Activated CD8-positive, alpha-beta T cell treated with anti-CD3 and anti-CD28 coated beads for 36 hours (primary cell): ENCODE results near the gene FOXL3. TPM values are rescaled to one million over a fixed set of nuclear protein-coding genes. Genes with fewer than 3 reads are reported as not detected.

Experiments
- ATAC-seq: fragments of 200-7000 bp; cut with Tn5 transposase; one replicate; pipeline ENCODE4 v1.10.0; 2021; ENCODE audit warnings: mild to moderate bottlenecking, moderate library complexity
- CTCF ChIA-PET: fragments of 350-600 bp; sonication (Branson Sonifier 250); formaldehyde crosslinking; loops from one replicate; lab custom pipeline; 2021; ENCODE audit warnings: antibody characterized with exemption; lab: Charles Lee
- POLR2A ChIA-PET: fragments of 350-600 bp; sonication (Branson Sonifier 250); formaldehyde crosslinking; loops from one replicate; lab custom pipeline; 2021; ENCODE audit warnings: antibody characterized with exemption; lab: Charles Lee
- DNase-seq: peaks from one replicate; pipeline ENCODE4 v3.0.0-alpha.2; 2020
- H3K27ac Mint-ChIP-seq: one replicate; pipeline ENCODE4 v1.8.0; 2021; ENCODE audit warnings: mild to moderate bottlenecking, mixed read lengths
- H3K27me3 Mint-ChIP-seq: one replicate; pipeline ENCODE4 v1.8.0; 2021; ENCODE audit warnings: mixed read lengths
- H3K36me3 Mint-ChIP-seq: one replicate; pipeline ENCODE4 v1.8.0; 2021; ENCODE audit warnings: low read depth, mixed read lengths
- H3K4me1 Mint-ChIP-seq: one replicate; pipeline ENCODE4 v1.8.0; 2021; ENCODE audit warnings: low read depth, mixed read lengths
- H3K4me3 Mint-ChIP-seq: one replicate; pipeline ENCODE4 v1.8.0; 2021; ENCODE audit warnings: mild to moderate bottlenecking, moderate library complexity, mixed read lengths
- H3K9me3 Mint-ChIP-seq: one replicate; pipeline ENCODE4 v1.8.0; 2021; ENCODE audit warnings: mixed read lengths
- intact Hi-C: fragments of 100-400 bp; cut with micrococcal nuclease; formaldehyde crosslinking; loops from one replicate; pipeline ENCODE4 v1.10.0; 2022
- total RNA-seq, 2 experiments: library from RNA; stranded (reverse); gene quantifications; one replicate each; pipeline ENCODE4 v1.2.3, GENCODE V29; 2021
- TF ChIP-seq, protein P1 (sequence below): fragments of 200-600 bp; IDR thresholded peaks from one replicate; pipeline ENCODE4 v1.8.0; 2022; ENCODE audit warnings: antibody characterized with exemption, mild to moderate bottlenecking

Gene FOXL3
- total RNA-seq, 2 experiments from 2014 or later: not detected

DNA sequence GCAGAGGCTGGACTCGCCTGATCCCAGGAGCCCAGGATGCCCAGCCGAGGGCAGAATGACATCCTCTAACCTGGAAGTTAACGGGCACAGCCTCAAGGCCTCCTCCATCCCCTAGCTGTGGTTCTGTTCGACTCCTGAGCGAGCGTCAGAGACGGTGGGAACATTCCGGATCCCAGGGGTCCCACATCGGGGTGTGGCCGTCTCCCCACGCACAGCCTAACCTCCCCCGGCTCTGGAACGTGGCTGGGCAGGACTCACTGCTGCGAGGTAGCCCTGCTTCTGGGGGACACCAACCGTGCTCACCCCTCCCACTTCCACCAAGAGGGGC is 8.4 kb downstream of the FOXL3 start:
- Mint-ChIP-seq H3K27me3 (peaks cover 7% of the 10 kb centered on the region), H3K27ac (no peak overlapping the region), H3K4me3 (no peak overlapping the region), H3K36me3 (no peaks in the 10 kb centered on the region), H3K9me3 (no peaks in the 10 kb centered on the region), H3K4me1 (no peaks in the 10 kb centered on the region)
- ATAC-seq (no peak), DNase-seq (no peak)
- TF ChIP-seq, protein P1, sequence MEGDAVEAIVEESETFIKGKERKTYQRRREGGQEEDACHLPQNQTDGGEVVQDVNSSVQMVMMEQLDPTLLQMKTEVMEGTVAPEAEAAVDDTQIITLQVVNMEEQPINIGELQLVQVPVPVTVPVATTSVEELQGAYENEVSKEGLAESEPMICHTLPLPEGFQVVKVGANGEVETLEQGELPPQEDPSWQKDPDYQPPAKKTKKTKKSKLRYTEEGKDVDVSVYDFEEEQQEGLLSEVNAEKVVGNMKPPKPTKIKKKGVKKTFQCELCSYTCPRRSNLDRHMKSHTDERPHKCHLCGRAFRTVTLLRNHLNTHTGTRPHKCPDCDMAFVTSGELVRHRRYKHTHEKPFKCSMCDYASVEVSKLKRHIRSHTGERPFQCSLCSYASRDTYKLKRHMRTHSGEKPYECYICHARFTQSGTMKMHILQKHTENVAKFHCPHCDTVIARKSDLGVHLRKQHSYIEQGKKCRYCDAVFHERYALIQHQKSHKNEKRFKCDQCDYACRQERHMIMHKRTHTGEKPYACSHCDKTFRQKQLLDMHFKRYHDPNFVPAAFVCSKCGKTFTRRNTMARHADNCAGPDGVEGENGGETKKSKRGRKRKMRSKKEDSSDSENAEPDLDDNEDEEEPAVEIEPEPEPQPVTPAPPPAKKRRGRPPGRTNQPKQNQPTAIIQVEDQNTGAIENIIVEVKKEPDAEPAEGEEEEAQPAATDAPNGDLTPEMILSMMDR: no peak
- ChIA-PET CTCF (no interaction called here), POLR2A (no interaction called here)
- intact Hi-C loops: no loop called here

DNA sequence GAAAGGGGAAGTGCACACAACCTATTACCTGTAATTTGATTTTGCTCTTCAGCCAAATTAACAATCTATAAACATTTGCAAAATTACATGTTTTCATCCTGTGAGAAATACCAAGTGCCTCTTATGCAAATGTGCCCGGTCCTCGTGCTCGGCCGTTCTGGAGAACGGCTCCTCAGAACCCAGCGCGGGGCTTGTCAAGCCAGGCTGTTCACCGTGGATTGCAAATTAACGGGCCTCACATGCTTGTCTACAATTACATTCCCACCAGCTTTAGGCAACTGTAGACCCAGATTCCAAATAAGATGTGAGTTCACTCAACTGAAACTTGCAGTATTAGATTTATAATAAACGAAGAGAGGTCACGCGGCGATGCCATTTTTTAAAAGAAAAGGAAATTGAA is 8.8 kb downstream of the FOXL3 start:
- Mint-ChIP-seq H3K27me3 (peaks cover 7% of the 10 kb centered on the region), H3K4me1 (no peaks in the 10 kb centered on the region), H3K27ac (no peak overlapping the region), H3K36me3 (no peaks in the 10 kb centered on the region), H3K9me3 (no peaks in the 10 kb centered on the region), H3K4me3 (no peak overlapping the region)
- POLR2A ChIA-PET: no interaction called here
- intact Hi-C loops: no loop called here
- CTCF ChIA-PET: no interaction called here
- TF ChIP-seq, protein P1: no peak
- DNase-seq (no peak), ATAC-seq (no peak)

DNA sequence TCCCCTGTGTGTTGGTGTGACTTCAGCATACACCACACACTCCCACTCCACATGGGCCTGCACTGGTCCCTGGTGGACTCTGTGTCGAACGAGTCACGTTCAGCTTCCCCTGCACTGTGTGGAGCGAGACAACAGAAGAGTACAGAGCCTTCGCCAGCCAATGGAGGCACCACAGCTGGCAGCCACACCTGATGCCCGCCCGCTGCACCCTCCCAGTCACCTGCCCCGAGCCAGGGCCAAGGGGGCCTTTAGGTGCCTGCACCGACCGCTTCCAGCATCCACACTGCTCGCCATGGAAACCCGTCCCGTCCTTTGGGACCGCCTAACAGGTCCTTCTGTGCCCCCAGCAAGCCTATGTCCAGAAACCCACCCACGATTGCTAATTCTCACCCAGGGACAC is 9.2 kb downstream of the FOXL3 start:
- H3K4me1 Mint-ChIP-seq: no peaks in the 10 kb centered on the region
- no peaks in the 10 kb centered on the region for H3K9me3 Mint-ChIP-seq
- no peak for DNase-seq
- no peak overlapping the region for H3K4me3 Mint-ChIP-seq
- ChIA-PET CTCF (no interaction called here), POLR2A (no interaction called here)
- H3K27me3 Mint-ChIP-seq: peaks cover 7% of the 10 kb centered on the region
- TF ChIP-seq, protein P1: no peak
- ATAC-seq: no peak
- H3K36me3 Mint-ChIP-seq: no peaks in the 10 kb centered on the region
- intact Hi-C loops: no loop called here
- H3K27ac Mint-ChIP-seq: no peak overlapping the region

DNA sequence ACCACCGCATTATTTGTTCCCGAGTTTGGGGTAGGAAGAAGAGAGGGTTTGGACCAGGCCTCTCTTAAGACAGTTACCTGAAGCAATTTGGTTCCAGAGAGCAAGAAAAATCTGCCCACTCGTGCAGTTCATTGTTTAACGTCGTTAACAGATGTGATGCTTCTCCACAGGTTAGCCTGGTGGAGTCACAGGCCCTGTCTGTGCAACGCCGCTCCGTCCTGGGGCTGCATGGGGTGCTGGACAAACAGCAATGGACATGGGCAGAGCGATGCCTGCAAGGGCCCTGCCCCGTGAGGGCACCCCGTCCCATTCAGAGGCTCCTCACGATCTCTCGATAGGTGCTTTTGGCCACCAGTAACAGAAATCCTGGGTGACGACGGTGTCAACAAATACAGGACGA is 9.7 kb downstream of the FOXL3 start:
- H3K27ac Mint-ChIP-seq: no peak overlapping the region
- ChIA-PET POLR2A (no interaction called here), CTCF (no interaction called here)
- H3K4me1 Mint-ChIP-seq: no peaks in the 10 kb centered on the region
- H3K4me3 Mint-ChIP-seq: no peak overlapping the region
- ATAC-seq (no peak), DNase-seq (no peak)
- no peaks in the 10 kb centered on the region for H3K36me3 Mint-ChIP-seq
- no peaks in the 10 kb centered on the region for H3K9me3 Mint-ChIP-seq
- H3K27me3 Mint-ChIP-seq: peaks cover 3% of the 10 kb centered on the region
- intact Hi-C loops: no loop called here
- TF ChIP-seq, protein P1: no peak

DNA sequence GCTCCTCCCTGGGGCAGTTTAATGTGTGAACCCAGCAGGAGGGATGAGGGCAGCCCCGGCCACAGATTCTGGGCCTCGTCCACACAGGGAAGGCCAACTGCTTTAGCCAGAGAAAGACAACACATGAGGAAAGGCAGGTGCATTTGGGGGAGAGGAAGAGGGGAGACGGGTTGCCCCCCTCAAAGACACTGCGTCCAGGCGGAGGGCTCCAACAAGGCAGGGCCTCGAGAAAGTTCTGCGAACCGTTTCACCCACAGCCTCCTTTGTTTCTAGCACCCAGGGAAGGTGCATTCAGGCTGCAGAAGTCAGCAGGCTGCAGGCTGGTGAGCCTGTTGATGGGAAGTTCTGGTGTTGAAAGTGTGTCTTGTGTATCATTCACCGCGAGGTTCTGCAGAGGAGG is 10.1 kb downstream of the FOXL3 start:
- Mint-ChIP-seq H3K4me3 (no peak overlapping the region), H3K27ac (no peak overlapping the region), H3K36me3 (no peaks in the 10 kb centered on the region), H3K9me3 (no peaks in the 10 kb centered on the region), H3K4me1 (no peaks in the 10 kb centered on the region), H3K27me3 (no peaks in the 10 kb centered on the region)
- ATAC-seq (no peak), DNase-seq (no peak)
- TF ChIP-seq, protein P1: no peak
- POLR2A ChIA-PET: no interaction called here
- CTCF ChIA-PET: no interaction called here
- intact Hi-C loops: no loop called here
